Globus pallidus (tissue), 1 donor: ENCODE measurements around the gene SPACDR.
"Not testable (repeated sequence)": the region's sequence is repeated elsewhere in the genome, so short reads cannot be mapped to it uniquely, and the experiment has no call there.

ENCODE experiments used
- DNase-seq: peaks from one replicate; pipeline ENCODE4 v3.0.0-alpha.2; 2015; ENCODE audit warnings: low spot score

SPACDR gene

GRCh38 chr7:100464210-100464660, at the start of gene SPACDR:
SPACDR (minus strand) TSS chr7:100464260; CDS start chr7:100464025, 235 bp downstream.
- DNase-seq, result no peak

GRCh38 chr7:100513212-100513810, 49.3 kb upstream of the SPACDR start:
- DNase-seq, result no peak

- no peak for DNase-seq
These were observed 46.6 kb upstream of the SPACDR start for GRCh38 chr7:100510437-100511239.

- no peak for DNase-seq
These were observed 45.2 kb upstream of the SPACDR start for GRCh38 chr7:100509231-100509630.

GRCh38 chr7:100506356-100506923, 42.4 kb upstream of the SPACDR start:
- DNase-seq, result no peak

GRCh38 chr7:100504887-100505611, 41.0 kb upstream of the SPACDR start:
- DNase-seq, result no peak

- DNase-seq, result not testable (repeated sequence)
These were observed 40.0 kb upstream of the SPACDR start for GRCh38 chr7:100504031-100504430.

- DNase-seq, result not testable (repeated sequence)
These were observed 36.7 kb upstream of the SPACDR start for GRCh38 chr7:100500743-100501142.

GRCh38 chr7:100496509-100496908, 32.4 kb upstream of the SPACDR start:
- DNase-seq, result no peak

- peak; percentile 68 for DNase-seq
These were observed 29.6 kb upstream of the SPACDR start for GRCh38 chr7:100493476-100494264.

- DNase-seq, result no peak
These were observed 28.8 kb upstream of the SPACDR start for GRCh38 chr7:100492738-100493475.

GRCh38 chr7:100491192-100491578, 27.1 kb upstream of the SPACDR start:
- no peak for DNase-seq

- DNase-seq, result no peak
These were observed 26.6 kb upstream of the SPACDR start for GRCh38 chr7:100490483-100491191.

GRCh38 chr7:100489824-100490223, 25.8 kb upstream of the SPACDR start:
- peak; percentile 97 for DNase-seq

- DNase-seq, result no peak
These were observed 25.1 kb upstream of the SPACDR start for GRCh38 chr7:100489121-100489520.

GRCh38 chr7:100488333-100489095, 24.5 kb upstream of the SPACDR start:
- DNase-seq, result no peak

GRCh38 chr7:100486753-100487446, 22.8 kb upstream of the SPACDR start:
- DNase-seq, result no peak

GRCh38 chr7:100486111-100486636, 22.1 kb upstream of the SPACDR start:
- DNase-seq, result no peak

- DNase-seq, result no peak
These were observed 21.4 kb upstream of the SPACDR start for GRCh38 chr7:100485471-100485876.
